Heart right ventricle (tissue), 16 donors: ENCODE measurements around the gene GPRIN3. TPM values are rescaled to one million over a fixed set of nuclear protein-coding genes. Genes with fewer than 3 reads are reported as not detected.

Experiments
- ATAC-seq, 8 donors: fragments of 200-7000 bp; cut with Tn5 transposase; one replicate each; pipeline ENCODE4 v1.9.1; 2020; ENCODE audit warnings: mild to moderate bottlenecking in 8 of 8, moderate library complexity in 8 of 8, moderate number of reproducible peaks in 1 of 8
- DNase-seq, 2 donors: peaks; one replicate each; pipeline ENCODE4 v3.0.0-alpha.2; 2020
- H3K27ac ChIP-seq, 10 donors: fragments of 200-600 bp; sonication (generic) in 2 of 10; one replicate each; pipeline versions ENCODE4 v1.5.0 to v1.8.0; 2020 to 2022; ENCODE audit warnings: mild to moderate bottlenecking in 3 of 10
- H3K27me3 ChIP-seq, 7 donors: fragments of 200-600 bp; one replicate each; pipeline ENCODE4 v1.8.0; 2021 to 2022; ENCODE audit warnings: mild to moderate bottlenecking in 2 of 7
- H3K36me3 ChIP-seq, 9 donors: fragments of 200-600 bp; sonication (generic) in 1 of 9; one replicate each; pipeline versions ENCODE4 v1.5.0 to v1.8.0; 2020 to 2022; ENCODE audit warnings: mild to moderate bottlenecking in 2 of 9
- H3K4me1 ChIP-seq, 9 donors: fragments of 200-600 bp; sonication (generic) in 1 of 9; one replicate each; pipeline versions ENCODE4 v1.5.0 to v1.8.0; 2020 to 2022; ENCODE audit warnings: mild to moderate bottlenecking in 4 of 9
- H3K4me3 ChIP-seq, 10 donors: fragments of 200-600 bp; sonication (generic) in 2 of 10; one replicate each; pipeline versions ENCODE4 v1.5.0 to v1.8.0; 2020 to 2022; ENCODE audit warnings: mild to moderate bottlenecking in 7 of 10, moderate library complexity in 2 of 10
- H3K9me3 ChIP-seq, 11 donors: fragments of 200-600 bp in 10 of 11; sonication (generic) in 2 of 11; one replicate each; pipeline versions ENCODE4 v1.5.0 to v1.8.0; 2013 to 2022; ENCODE audit warnings: mild to moderate bottlenecking in 2 of 11, control low read depth in 1 of 11, moderate library complexity in 1 of 11
- CTCF ChIP-seq, 9 donors: fragments of 200-600 bp; sonication (generic) in 2 of 9; IDR thresholded peaks; one replicate each; pipeline versions ENCODE4 v1.5.0 to v1.8.0; 2021 to 2022; ENCODE audit warnings: antibody characterized with exemption in 9 of 9, mild to moderate bottlenecking in 5 of 9, moderate library complexity in 1 of 9
- WGBS, 2 donors: extraction: QIAGEN DNeasy Blood & Tissue Kit; methylation state at CpG; one replicate each; pipeline ENCODE4 v1.1.7; 2013; ENCODE audit warnings: inconsistent platforms in 1 of 2; 5-methylcytosine and 5-hydroxymethylcytosine counted together
- intact Hi-C, 10 donors: fragments of 100-400 bp; cut with DNase I; formaldehyde crosslinking; loops; one replicate each; pipeline versions ENCODE4 v1.11.1 to v1.14.2; 2022
- polyA plus RNA-seq, 2 donors: library from polyadenylated mRNA; stranded (reverse); fragments of 200-250 nt; gene quantifications; one replicate each; pipeline ENCODE4 v1.2.3, GENCODE V29; 2013
- total RNA-seq, 10 donors: library from RNA; stranded (reverse); fragmentation: NEBNext Ultra II Directional in 3 of 10; extraction: Animal tissue kit (Norgen Biotek cat#: 25700) in 3 of 10; gene quantifications; one replicate each; pipeline versions ENCODE4 v1.2.1 to v1.2.4, GENCODE V29; 2021 to 2023
- donor health status: Arrhythmogenic right ventricular cardiomyopathy.
- donor health status: ischemic (EF 13 %, LVEDD 7.1; RV severe dilation, severe dysfunction).
- donor health status: healthy with polysubstance abuse.
- donor health status: DM: no; HTN: yes; CAD: no.
- donor health status: DM: no; HTN: no; CAD: no.
- donor health status: ischemic (EF 25% LVEDD 6.9; RV normal size, moderate dysfunction).
- donor health status: ischemic (EF 25% LVEDD 5.7; RV mildly dilated, moderate dysfunction).
- donor health status: healthy.
- donor health status: DM: yes; HTN: yes; CAD: no.
- donor health status: Ischemic cardiomyopathy.
- donor health status: ischemic (EF 35%, LVEDD 5.7; RV mildly dilated, moderate dysfunction).
- donor health status: nonischemic (EF 11% LVEDD 7.7; RV severe dilation, severe dysfunction).
- donor health status: DM: yes; HTN: yes; CAD: no.
- donor health status: PGD.
- donor health status: ischemic (EF 29% LVEDD 5.4; RV normal size, mild dysfunction).
- donor health status: nonischemic (EF 23%, LVEDD 6.1; RV moderate dilation, normal function).

GPRIN3 gene
- total and polyA plus RNA-seq, 12 donors = 1.7 to 12.2 (median 9.5) TPM

DNA sequence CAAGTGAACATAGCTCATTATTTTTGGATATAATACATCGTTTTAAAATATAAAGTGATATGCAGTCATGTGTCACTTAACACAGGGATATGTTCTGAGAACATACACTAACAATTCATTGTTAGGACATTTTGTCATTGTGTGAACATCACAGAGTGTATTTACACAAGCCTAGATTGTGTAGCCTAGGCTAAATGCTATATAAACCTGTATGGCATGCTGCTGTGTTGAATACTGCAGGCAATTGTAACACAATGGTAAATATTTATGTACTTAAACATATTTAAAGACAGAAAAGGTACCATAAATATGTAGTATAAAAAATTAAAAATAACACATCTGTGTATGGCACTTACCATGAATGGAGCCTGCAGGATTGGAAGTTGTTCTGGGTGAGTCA, 44.9 kb upstream of the GPRIN3 start:
- Histone ChIP-seq H3K27ac (no peak overlapping the region), H3K36me3 (no peaks in the 10 kb centered on the region), H3K4me3 (no peak overlapping the region), H3K9me3 (peaks cover 0 to 23% (median 4%) of the 10 kb centered on the region in 11 donors), H3K27me3 (peaks cover 0 to 3% (median 0%) of the 10 kb centered on the region in 7 donors), H3K4me1 (no peaks in the 10 kb centered on the region)
- DNase-seq = no peak
- 43 to 50% methylated on average over 1 of the region's 1 CpG for WGBS, 2 donors
- no peak for TF ChIP-seq CTCF (IDR thresholded peaks at IDR 0.05)
- no peak for ATAC-seq
- intact Hi-C loops = no loop called here

DNA sequence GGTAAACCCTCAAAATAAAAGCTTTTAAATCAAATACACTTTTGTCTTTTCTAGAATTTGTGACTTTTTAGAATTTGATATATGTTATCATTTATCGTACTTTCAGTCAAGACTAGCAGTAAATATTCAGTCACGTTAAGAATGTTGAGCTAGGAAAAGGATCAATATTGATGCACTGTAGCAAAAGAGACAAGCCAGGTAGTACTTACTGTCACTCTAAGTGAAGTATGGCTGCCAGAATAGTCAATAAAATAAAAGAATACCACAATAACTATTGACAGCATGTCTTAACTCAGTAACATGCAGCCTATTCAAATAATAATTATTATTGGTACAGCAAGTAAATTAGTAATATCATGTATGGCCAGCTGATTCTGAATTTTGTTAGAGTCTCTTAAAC, 43.6 kb upstream of the GPRIN3 start:
- 96 to 97% methylated on average over 2 of the region's 2 CpGs for WGBS, 2 donors
- Histone ChIP-seq H3K27ac (no peak overlapping the region), H3K36me3 (no peaks in the 10 kb centered on the region), H3K4me3 (no peak overlapping the region), H3K4me1 (no peaks in the 10 kb centered on the region), H3K9me3 (peaks cover 0 to 33% (median 8%) of the 10 kb centered on the region in 11 donors), H3K27me3 (peaks cover 0 to 3% (median 0%) of the 10 kb centered on the region in 7 donors)
- ATAC-seq (no peak), DNase-seq (no peak)
- intact Hi-C loops = no loop called here
- TF ChIP-seq CTCF (IDR thresholded peaks at IDR 0.05) = no peak

DNA sequence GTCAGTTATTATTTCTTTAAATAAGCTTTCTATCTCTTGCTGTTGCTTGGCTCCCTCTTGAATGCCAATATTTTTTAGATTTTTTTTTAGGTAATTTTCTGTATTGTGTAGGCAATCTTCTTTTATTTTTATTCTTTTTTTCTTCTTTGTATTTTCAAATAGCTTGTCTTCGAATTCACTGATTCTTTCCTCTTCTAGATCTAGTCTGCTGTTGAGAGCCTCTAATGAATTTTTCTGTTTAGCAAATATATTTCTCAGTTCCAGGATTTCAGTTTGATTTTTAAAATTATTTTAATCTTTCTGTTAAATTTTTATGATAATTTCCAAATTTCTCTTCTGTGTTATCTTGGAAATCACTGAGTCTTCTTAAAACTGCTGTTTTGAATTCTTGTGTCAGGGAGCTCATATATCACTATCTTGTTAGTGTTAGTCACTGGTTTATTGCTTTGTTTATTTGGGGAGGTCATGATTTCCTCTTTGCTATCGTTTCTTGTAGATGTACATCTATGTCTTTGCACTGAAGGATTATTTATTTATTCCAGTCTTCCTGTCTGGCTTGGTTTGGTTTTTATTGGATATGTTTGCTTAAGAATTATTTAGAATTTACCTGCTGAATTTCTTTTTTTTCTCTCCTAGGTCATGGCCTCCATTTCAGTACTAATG, 39.9 kb upstream of the GPRIN3 start:
- Histone ChIP-seq H3K36me3 (no peaks in the 10 kb centered on the region), H3K27me3 (peaks cover 0 to 3% (median 0%) of the 10 kb centered on the region in 7 donors), H3K27ac (no peak overlapping the region), H3K4me1 (no peaks in the 10 kb centered on the region), H3K9me3 (peaks cover 0 to 33% (median 8%) of the 10 kb centered on the region in 11 donors), H3K4me3 (no peak overlapping the region)
- DNase-seq (no peak), ATAC-seq (no peak)
- 89 to 90% methylated on average over 2 of the region's 2 CpGs for WGBS, 2 donors
- TF ChIP-seq CTCF (IDR thresholded peaks at IDR 0.05) = no peak
- intact Hi-C loops = no loop called here

GRCh38 chr4:89344571-89344970, 37.0 kb upstream of the GPRIN3 start:
- TF ChIP-seq CTCF (IDR thresholded peaks at IDR 0.05) = no peak
- intact Hi-C loops = no loop called here
- no peaks in the 10 kb centered on the region for H3K36me3 ChIP-seq
- ATAC-seq (no peak), DNase-seq (no peak)
- no peak overlapping the region for H3K4me3 ChIP-seq
- peaks cover 0 to 28% (median 8%) of the 10 kb centered on the region in 11 donors for H3K9me3 ChIP-seq
- H3K27ac ChIP-seq = no peak overlapping the region
- WGBS, 2 donors = 82 to 84% methylated on average over 3 of the region's 3 CpGs
- no peaks in the 10 kb centered on the region for H3K4me1 ChIP-seq
- H3K27me3 ChIP-seq = no peaks in the 10 kb centered on the region
